WTC11 (cell line): ENCODE results near the gene DPP10. TPM values are rescaled to one million over a fixed set of nuclear protein-coding genes. Genes with fewer than 3 reads are reported as not detected.
"Not testable (repeated sequence)": the region's sequence is repeated elsewhere in the genome, so short reads cannot be mapped to it uniquely, and the experiment has no call there.

Experiments
- ATAC-seq: fragments of 200-7000 bp; cut with Tn5 transposase; 2 replicates; pipeline ENCODE4 v1.10.0; 2021; ENCODE audit warnings: mild to moderate bottlenecking, moderate library complexity
- CTCF ChIA-PET: fragments of 300-600 bp; sonication (Branson Sonifier 250); formaldehyde crosslinking; loops from one replicate; lab custom pipeline; 2021; ENCODE audit warnings: antibody characterized with exemption; lab: Charles Lee
- POLR2A ChIA-PET: fragments of 350-600 bp; sonication (Branson Sonifier 250); formaldehyde crosslinking; loops from one replicate; lab custom pipeline; 2021; ENCODE audit warnings: antibody characterized with exemption; lab: Charles Lee
- DNase-seq: peaks from one replicate; pipeline ENCODE4 v3.0.0; 2021; ENCODE audit warnings: low spot score
- H3K27ac Mint-ChIP-seq: 2 replicates; pipeline ENCODE4 v1.8.0; 2021; ENCODE audit warnings: mixed read lengths
- H3K27me3 Mint-ChIP-seq: 2 replicates; pipeline ENCODE4 v1.8.0; 2021; ENCODE audit warnings: low read depth, mild to moderate bottlenecking, moderate library complexity, mixed read lengths
- H3K36me3 Mint-ChIP-seq: 2 replicates; pipeline ENCODE4 v1.8.0; 2021; ENCODE audit warnings: mixed read lengths
- H3K4me1 Mint-ChIP-seq: 2 replicates; pipeline ENCODE4 v1.8.0; 2022; ENCODE audit warnings: mixed read lengths
- H3K4me3 Mint-ChIP-seq: 2 replicates; pipeline ENCODE4 v1.8.0; 2021; ENCODE audit warnings: mild to moderate bottlenecking, moderate library complexity, mixed read lengths
- H3K9me3 Mint-ChIP-seq: 2 replicates; pipeline ENCODE4 v1.8.0; 2021; ENCODE audit warnings: mixed read lengths
- CREB1 ChIP-seq: sonication (generic); formaldehyde crosslinking; IDR thresholded peaks from 2 replicates; pipeline ENCODE4 v1.8.0; 2023; ENCODE audit warnings: mild to moderate bottlenecking, missing genetic modification reagents
- CREM ChIP-seq: sonication (generic); formaldehyde crosslinking; IDR thresholded peaks from 2 replicates; pipeline ENCODE4 v1.8.1; 2022; ENCODE audit warnings: mild to moderate bottlenecking, missing genetic modification reagents, moderate library complexity
- E2F4 ChIP-seq: sonication (generic); formaldehyde crosslinking; IDR thresholded peaks from 2 replicates; pipeline ENCODE4 v1.8.1; 2022; ENCODE audit warnings: low read depth, mild to moderate bottlenecking, moderate library complexity, missing genetic modification reagents, borderline replicate concordance
- ELF4 ChIP-seq: sonication (generic); formaldehyde crosslinking; IDR thresholded peaks from 2 replicates; pipeline ENCODE4 v1.8.1; 2022; ENCODE audit warnings: low read depth, mild to moderate bottlenecking, moderate library complexity, missing genetic modification reagents
- GABPB1 ChIP-seq: sonication (generic); formaldehyde crosslinking; IDR thresholded peaks from 2 replicates; pipeline ENCODE4 v1.8.1; 2023; ENCODE audit warnings: mild to moderate bottlenecking, missing genetic modification reagents
- GRHL2 ChIP-seq: fragments of 250-450 bp; sonication (Bioruptor Pico); IDR thresholded peaks from 2 replicates; pipeline ENCODE4 v1.8.0; 2022; ENCODE audit warnings: mild to moderate bottlenecking, moderate library complexity; ENCODE audit not compliant: insufficient replicate concordance, severe bottlenecking
- JAZF1 ChIP-seq: fragments of 250-450 bp; sonication (Bioruptor Pico); IDR thresholded peaks from 2 replicates; pipeline ENCODE4 v1.9.0; 2021; ENCODE audit warnings: moderate library complexity, mild to moderate bottlenecking, inconsistent platforms
- MYBL2 ChIP-seq: sonication (generic); formaldehyde crosslinking; IDR thresholded peaks from 2 replicates; pipeline ENCODE4 v1.8.1; 2023; ENCODE audit warnings: mild to moderate bottlenecking, moderate library complexity, missing genetic modification reagents
- NFYB ChIP-seq: sonication (generic); formaldehyde crosslinking; conservative IDR thresholded peaks from 2 replicates; pipeline ENCODE4 v1.8.0; 2022; ENCODE audit warnings: low read depth, missing genetic modification reagents
- SP1 ChIP-seq: sonication (generic); formaldehyde crosslinking; conservative IDR thresholded peaks from 2 replicates; pipeline ENCODE4 v1.8.1; 2022; ENCODE audit warnings: missing genetic modification reagents
- ZNF232 ChIP-seq: sonication (generic); formaldehyde crosslinking; IDR thresholded peaks from 2 replicates; pipeline ENCODE4 v1.8.0; 2022; ENCODE audit warnings: mild to moderate bottlenecking, missing genetic modification reagents
- ZNF263 ChIP-seq: sonication (generic); formaldehyde crosslinking; IDR thresholded peaks from 2 replicates; pipeline ENCODE4 v1.8.1; 2022; ENCODE audit warnings: low read depth, mild to moderate bottlenecking, moderate library complexity, missing genetic modification reagents
- total RNA-seq: library from RNA; stranded (reverse); gene quantifications from 3 replicates; pipeline ENCODE4 v1.2.3, GENCODE V29; 2021
- TF ChIP-seq, protein P1 (sequence below): sonication (generic); formaldehyde crosslinking; IDR thresholded peaks from 2 replicates; pipeline ENCODE4 v1.8.0; 2022; ENCODE audit warnings: mild to moderate bottlenecking, missing genetic modification reagents
- TF ChIP-seq, protein P2 (sequence below): sonication (generic); formaldehyde crosslinking; IDR thresholded peaks from 2 replicates; pipeline ENCODE4 v1.8.0; 2023; ENCODE audit warnings: missing genetic modification reagents, mild to moderate bottlenecking, borderline replicate concordance

DPP10 gene
- total RNA-seq, 1 experiment from 2014 or later: 4.0 TPM

DNA sequence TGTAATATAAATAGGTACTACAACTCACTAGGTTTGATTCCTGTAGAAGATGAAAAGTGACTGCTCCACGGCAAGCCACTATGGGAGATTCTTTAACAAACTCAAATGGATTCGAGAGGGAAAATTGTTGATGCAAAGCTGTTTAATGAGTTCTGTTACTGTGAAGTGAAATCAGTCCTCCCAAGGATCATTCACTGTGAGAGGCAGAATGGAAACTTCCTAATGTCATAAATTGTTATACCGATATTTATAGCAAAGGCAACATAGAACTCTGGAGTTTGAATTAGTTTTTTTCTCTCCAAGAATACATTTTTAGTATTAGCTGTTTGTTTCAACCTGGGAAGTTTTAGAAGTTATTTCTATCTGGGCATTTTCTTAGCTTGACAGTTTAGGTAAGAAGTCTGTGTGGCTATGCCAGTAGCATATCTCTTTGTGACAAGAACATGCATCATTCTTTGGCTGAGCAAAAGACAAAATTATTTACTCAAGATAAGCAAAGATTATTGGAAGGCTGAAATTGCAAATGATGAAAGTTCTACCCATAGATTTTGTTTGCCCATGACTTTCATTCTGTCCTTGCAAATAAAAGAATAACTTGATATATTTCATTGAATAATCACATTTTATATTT lies 979.7 kb downstream of the DPP10 start:
- POLR2A ChIA-PET: no interaction called here
- H3K4me3 Mint-ChIP-seq: no peak overlapping the region
- TF ChIP-seq E2F4 (CRISPR knock-in tag) (no peak), GABPB1 (CRISPR knock-in tag) (no peak), MYBL2 (CRISPR knock-in tag) (no peak)
- peaks cover 7% of the 10 kb centered on the region; the same call in 1 of the 2 replicates for H3K4me1 Mint-ChIP-seq
- DNase-seq (no peak), ATAC-seq (no peak)
- peaks cover 3% of the 10 kb centered on the region; the same call in 1 of the 2 replicates for H3K27me3 Mint-ChIP-seq
- CTCF ChIA-PET: no interaction called here
- peaks cover 21% of the 10 kb centered on the region for H3K36me3 Mint-ChIP-seq
- H3K9me3 Mint-ChIP-seq: peaks cover 42% of the 10 kb centered on the region
- H3K27ac Mint-ChIP-seq: no peak overlapping the region

DNA sequence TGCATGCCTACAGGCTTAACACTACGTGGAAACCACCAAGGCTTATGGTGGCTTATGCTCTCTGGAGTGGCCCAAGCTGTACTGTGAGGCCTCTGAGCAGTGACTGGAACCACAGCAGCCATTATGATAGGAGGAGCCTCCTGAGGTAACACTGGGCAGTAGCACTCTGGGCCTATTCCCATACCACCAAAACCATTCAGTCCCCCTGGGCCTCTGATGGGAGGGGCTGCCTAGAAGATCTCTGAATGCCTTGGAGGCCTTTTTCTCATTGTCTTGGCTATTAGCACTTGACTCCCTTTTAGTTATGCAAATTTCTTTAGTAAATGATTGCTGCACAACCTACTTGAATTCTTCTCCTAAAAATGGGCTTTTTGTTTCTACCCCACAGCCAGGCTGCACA lies 985.0 kb downstream of the DPP10 start:
- POLR2A ChIA-PET: no interaction called here
- no peak for DNase-seq
- Mint-ChIP-seq H3K36me3 (peaks cover 42% of the 10 kb centered on the region), H3K4me1 (peaks cover 6% of the 10 kb centered on the region; the same call in 1 of the 2 replicates)
- TF ChIP-seq ZNF263 (no peak), GRHL2 (no peak), ELF4 (CRISPR knock-in tag) (no peak), SP1 (CRISPR knock-in tag) (no peak), CREM (CRISPR knock-in tag) (no peak), ZNF232 (CRISPR knock-in tag) (no peak), CREB1 (CRISPR knock-in tag) (no peak), NFYB (CRISPR knock-in tag) (no peak)
- TF ChIP-seq, protein P1, sequence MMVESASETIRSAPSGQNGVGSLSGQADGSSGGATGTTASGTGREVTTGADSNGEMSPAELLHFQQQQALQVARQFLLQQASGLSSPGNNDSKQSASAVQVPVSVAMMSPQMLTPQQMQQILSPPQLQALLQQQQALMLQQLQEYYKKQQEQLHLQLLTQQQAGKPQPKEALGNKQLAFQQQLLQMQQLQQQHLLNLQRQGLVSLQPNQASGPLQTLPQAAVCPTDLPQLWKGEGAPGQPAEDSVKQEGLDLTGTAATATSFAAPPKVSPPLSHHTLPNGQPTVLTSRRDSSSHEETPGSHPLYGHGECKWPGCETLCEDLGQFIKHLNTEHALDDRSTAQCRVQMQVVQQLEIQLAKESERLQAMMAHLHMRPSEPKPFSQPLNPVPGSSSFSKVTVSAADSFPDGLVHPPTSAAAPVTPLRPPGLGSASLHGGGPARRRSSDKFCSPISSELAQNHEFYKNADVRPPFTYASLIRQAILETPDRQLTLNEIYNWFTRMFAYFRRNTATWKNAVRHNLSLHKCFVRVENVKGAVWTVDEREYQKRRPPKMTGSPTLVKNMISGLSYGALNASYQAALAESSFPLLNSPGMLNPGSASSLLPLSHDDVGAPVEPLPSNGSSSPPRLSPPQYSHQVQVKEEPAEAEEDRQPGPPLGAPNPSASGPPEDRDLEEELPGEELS: no peak
- TF ChIP-seq, all 79 proteins: peak for 0
- H3K9me3 Mint-ChIP-seq: peaks cover 45% of the 10 kb centered on the region
- peak; percentile 96 for ATAC-seq
- no peak overlapping the region for H3K27ac Mint-ChIP-seq
- H3K4me3 Mint-ChIP-seq: no peak overlapping the region
- peaks cover 3% of the 10 kb centered on the region; the same call in 1 of the 2 replicates for H3K27me3 Mint-ChIP-seq
- CTCF ChIA-PET: no interaction called here

- POLR2A ChIA-PET, CTCF ChIA-PET, H3K27ac Mint-ChIP-seq: not testable (repeated sequence)
- Mint-ChIP-seq H3K4me3 (peak overlapping the region; percentile 51), H3K4me1 (peaks cover 28% of the 10 kb centered on the region), H3K27me3 (peaks cover 53% of the 10 kb centered on the region), H3K36me3 (peaks cover 10% of the 10 kb centered on the region), H3K9me3 (peaks cover 23% of the 10 kb centered on the region)
- peak; percentile 59 for ATAC-seq
- peak; percentile 28 for DNase-seq
Measured at GRCh38 chr2:115440746-115441145, 998.3 kb downstream of the DPP10 start.

GRCh38 chr2:115443539-115444185 lies 1001.2 kb downstream of the DPP10 start:
- Mint-ChIP-seq H3K4me1 (peaks cover 28% of the 10 kb centered on the region), H3K27ac (no peak overlapping the region), H3K27me3 (peaks cover 47% of the 10 kb centered on the region), H3K36me3 (peaks cover 30% of the 10 kb centered on the region), H3K9me3 (peaks cover 39% of the 10 kb centered on the region), H3K4me3 (no peak overlapping the region)
- no peak for DNase-seq
- ATAC-seq: no peak
- POLR2A ChIA-PET: no interaction called here
- TF ChIP-seq JAZF1: no peak
- TF ChIP-seq, protein P2, sequence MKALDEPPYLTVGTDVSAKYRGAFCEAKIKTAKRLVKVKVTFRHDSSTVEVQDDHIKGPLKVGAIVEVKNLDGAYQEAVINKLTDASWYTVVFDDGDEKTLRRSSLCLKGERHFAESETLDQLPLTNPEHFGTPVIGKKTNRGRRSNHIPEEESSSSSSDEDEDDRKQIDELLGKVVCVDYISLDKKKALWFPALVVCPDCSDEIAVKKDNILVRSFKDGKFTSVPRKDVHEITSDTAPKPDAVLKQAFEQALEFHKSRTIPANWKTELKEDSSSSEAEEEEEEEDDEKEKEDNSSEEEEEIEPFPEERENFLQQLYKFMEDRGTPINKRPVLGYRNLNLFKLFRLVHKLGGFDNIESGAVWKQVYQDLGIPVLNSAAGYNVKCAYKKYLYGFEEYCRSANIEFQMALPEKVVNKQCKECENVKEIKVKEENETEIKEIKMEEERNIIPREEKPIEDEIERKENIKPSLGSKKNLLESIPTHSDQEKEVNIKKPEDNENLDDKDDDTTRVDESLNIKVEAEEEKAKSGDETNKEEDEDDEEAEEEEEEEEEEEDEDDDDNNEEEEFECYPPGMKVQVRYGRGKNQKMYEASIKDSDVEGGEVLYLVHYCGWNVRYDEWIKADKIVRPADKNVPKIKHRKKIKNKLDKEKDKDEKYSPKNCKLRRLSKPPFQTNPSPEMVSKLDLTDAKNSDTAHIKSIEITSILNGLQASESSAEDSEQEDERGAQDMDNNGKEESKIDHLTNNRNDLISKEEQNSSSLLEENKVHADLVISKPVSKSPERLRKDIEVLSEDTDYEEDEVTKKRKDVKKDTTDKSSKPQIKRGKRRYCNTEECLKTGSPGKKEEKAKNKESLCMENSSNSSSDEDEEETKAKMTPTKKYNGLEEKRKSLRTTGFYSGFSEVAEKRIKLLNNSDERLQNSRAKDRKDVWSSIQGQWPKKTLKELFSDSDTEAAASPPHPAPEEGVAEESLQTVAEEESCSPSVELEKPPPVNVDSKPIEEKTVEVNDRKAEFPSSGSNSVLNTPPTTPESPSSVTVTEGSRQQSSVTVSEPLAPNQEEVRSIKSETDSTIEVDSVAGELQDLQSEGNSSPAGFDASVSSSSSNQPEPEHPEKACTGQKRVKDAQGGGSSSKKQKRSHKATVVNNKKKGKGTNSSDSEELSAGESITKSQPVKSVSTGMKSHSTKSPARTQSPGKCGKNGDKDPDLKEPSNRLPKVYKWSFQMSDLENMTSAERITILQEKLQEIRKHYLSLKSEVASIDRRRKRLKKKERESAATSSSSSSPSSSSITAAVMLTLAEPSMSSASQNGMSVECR (CRISPR knock-in tag): no peak
- CTCF ChIA-PET: no interaction called here
